DND-41 (cell line): ENCODE results near the gene MRPS18A.

Source experiments
- ATAC-seq: fragments of 200-7000 bp; cut with Tn5 transposase; 3 replicates; pipeline ENCODE4 v1.9.1; 2021; ENCODE audit warnings: low read depth; ENCODE audit not compliant: insufficient read depth
- DNase-seq: peaks from one replicate; pipeline ENCODE4 v3.0.0-alpha.2; 2020
- H2AFZ ChIP-seq: 2 replicates; pipeline ENCODE4 v1.6.0; 2012; ENCODE audit warnings: low read depth, low read length
- H3K27ac ChIP-seq: 2 replicates; pipeline ENCODE4 v1.5.1; 2012; ENCODE audit warnings: low read length, inconsistent platforms
- H3K27me3 ChIP-seq: fragments of 200-600 bp; sonication (generic); 2 replicates; pipeline ENCODE4 v1.6.0; 2012; ENCODE audit warnings: low read length, mild to moderate bottlenecking, inconsistent platforms; ENCODE audit not compliant: insufficient read depth, poor library complexity
- H3K36me3 ChIP-seq: 2 replicates; pipeline ENCODE4 v1.5.1; 2012; ENCODE audit warnings: low read length, inconsistent platforms; ENCODE audit not compliant: insufficient read depth
- H3K4me1 ChIP-seq: 2 replicates; pipeline ENCODE4 v1.5.1; 2012; ENCODE audit warnings: mild to moderate bottlenecking, low read length; ENCODE audit not compliant: insufficient read depth
- H3K4me2 ChIP-seq: 2 replicates; pipeline ENCODE4 v1.6.0; 2012; ENCODE audit warnings: mild to moderate bottlenecking, moderate library complexity, low read length, inconsistent platforms; ENCODE audit not compliant: insufficient read depth
- H3K4me3 ChIP-seq, 2 experiments: fragments of 200-600 bp in 1 of 2; shearing (Covaris generic) in 1 of 2; 2 replicates each; pipeline ENCODE4 v1.5.1; 2012 to 2016; ENCODE audit warnings: inconsistent platforms in 2 of 2, low read length in 2 of 2, mild to moderate bottlenecking in 2 of 2, low read depth in 1 of 2, moderate library complexity in 1 of 2
- H3K79me2 ChIP-seq: 2 replicates; pipeline ENCODE4 v1.6.0; 2012; ENCODE audit warnings: low read length, inconsistent platforms; ENCODE audit not compliant: insufficient read depth
- H3K9ac ChIP-seq: 2 replicates; pipeline ENCODE4 v1.6.0; 2012; ENCODE audit warnings: low read depth, mild to moderate bottlenecking, inconsistent platforms, low read length, moderate library complexity
- H3K9me3 ChIP-seq: 2 replicates; pipeline ENCODE4 v1.5.1; 2012; ENCODE audit warnings: low read length, moderate library complexity, mild to moderate bottlenecking, inconsistent platforms; ENCODE audit not compliant: insufficient read depth, severe bottlenecking
- H4K20me1 ChIP-seq: 2 replicates; pipeline ENCODE4 v1.6.0; 2012; ENCODE audit warnings: low read length; ENCODE audit not compliant: insufficient read depth
- EZH2 ChIP-seq: IDR thresholded peaks from 3 replicates; pipeline ENCODE4 v1.6.1; 2012; ENCODE audit warnings: borderline replicate concordance, low read depth, mild to moderate bottlenecking, moderate library complexity, low read length, inconsistent platforms; ENCODE audit not compliant: severe bottlenecking
- TF ChIP-seq, protein P1 (sequence below): IDR thresholded peaks from 2 replicates; pipeline ENCODE4 v1.5.1; 2012; ENCODE audit warnings: borderline replicate concordance, low read length, moderate library complexity, mild to moderate bottlenecking; ENCODE audit not compliant: poor library complexity, severe bottlenecking; ENCODE audit errors: extremely low read depth

MRPS18A gene

DNA sequence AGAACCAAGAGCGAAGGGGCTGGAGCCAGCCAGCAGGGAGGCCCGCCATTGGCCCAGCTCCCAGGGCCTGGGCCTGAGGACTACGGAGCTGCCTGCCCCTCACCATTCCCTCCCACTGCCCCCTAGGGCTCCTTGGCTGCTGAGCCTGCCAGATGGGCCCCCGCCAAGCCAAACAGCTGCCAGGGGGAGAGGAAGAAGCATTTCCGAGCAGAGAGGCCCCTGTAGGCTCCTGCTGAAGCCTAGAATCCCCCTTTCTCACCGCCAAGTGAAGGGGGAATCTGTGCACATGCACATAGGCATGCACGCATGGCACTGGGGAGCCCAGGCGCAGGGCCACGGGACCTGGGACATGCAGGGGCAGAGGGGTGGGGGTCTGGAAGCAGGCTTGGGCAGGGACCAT, 28.5 kb upstream of the MRPS18A start:
- no peak for DNase-seq

DNA sequence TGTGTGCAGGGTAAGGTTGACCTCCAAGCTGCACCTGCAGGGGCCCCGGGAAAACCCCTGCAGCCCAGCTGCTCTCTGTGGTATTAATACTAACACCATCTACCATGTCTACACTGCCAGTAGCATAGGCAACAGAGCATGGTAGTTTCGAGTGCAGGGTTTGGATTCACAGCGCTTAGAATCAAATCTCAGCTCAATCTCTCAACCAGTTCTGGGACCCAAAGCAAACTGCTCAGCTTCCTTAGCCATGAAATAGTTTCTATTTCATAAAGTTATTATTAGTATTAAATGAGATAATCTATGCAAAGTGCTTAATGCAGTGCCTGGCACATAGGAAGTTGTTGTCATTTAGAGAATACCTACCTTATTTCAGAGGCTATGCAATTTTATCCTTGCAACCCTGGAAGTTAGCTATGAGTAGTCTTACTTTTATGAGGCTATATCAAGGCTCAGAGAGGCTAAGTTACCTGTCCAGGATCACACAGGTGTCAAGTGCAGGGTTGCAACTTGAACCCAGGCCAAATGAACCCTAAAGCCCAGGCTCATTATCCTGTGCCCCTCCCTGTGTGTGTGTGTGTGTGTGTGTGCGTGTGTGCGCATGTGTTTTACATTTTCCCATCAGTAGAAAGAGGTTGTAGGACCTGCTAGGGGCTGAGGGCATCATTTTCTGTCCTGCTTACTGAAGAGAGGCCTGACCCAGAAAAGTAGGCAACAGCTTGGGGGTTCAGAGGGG, 27.6 kb upstream of the MRPS18A start:
- H3K36me3 ChIP-seq: no peaks in the 10 kb centered on the region
- no peak overlapping the region for H2AFZ ChIP-seq
- H3K27ac ChIP-seq: no peak overlapping the region
- H3K9ac ChIP-seq: no peak overlapping the region
- no peak overlapping the region for H3K4me3 ChIP-seq
- no peaks in the 10 kb centered on the region for H3K9me3 ChIP-seq
- no peak for TF ChIP-seq EZH2
- TF ChIP-seq, protein P1, sequence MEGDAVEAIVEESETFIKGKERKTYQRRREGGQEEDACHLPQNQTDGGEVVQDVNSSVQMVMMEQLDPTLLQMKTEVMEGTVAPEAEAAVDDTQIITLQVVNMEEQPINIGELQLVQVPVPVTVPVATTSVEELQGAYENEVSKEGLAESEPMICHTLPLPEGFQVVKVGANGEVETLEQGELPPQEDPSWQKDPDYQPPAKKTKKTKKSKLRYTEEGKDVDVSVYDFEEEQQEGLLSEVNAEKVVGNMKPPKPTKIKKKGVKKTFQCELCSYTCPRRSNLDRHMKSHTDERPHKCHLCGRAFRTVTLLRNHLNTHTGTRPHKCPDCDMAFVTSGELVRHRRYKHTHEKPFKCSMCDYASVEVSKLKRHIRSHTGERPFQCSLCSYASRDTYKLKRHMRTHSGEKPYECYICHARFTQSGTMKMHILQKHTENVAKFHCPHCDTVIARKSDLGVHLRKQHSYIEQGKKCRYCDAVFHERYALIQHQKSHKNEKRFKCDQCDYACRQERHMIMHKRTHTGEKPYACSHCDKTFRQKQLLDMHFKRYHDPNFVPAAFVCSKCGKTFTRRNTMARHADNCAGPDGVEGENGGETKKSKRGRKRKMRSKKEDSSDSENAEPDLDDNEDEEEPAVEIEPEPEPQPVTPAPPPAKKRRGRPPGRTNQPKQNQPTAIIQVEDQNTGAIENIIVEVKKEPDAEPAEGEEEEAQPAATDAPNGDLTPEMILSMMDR: no peak
- H4K20me1 ChIP-seq: peaks cover 22% of the 10 kb centered on the region; the same call in 1 of the 2 replicates
- peaks cover 17% of the 10 kb centered on the region for H3K27me3 ChIP-seq
- ATAC-seq: peak; percentile 27; the same call in 1 of the 3 replicates
- no peak overlapping the region for H3K4me2 ChIP-seq
- no peak for DNase-seq
- no peaks in the 10 kb centered on the region for H3K79me2 ChIP-seq
- H3K4me1 ChIP-seq: no peaks in the 10 kb centered on the region

More for the DNA sequence above, 28.5 kb upstream of the MRPS18A start:
- Histone ChIP-seq H3K36me3 (no peaks in the 10 kb centered on the region), H3K9ac (no peak overlapping the region), H3K27ac (no peak overlapping the region), H4K20me1 (peaks cover 22% of the 10 kb centered on the region; the same call in 1 of the 2 replicates), H3K4me3 (no peak overlapping the region), H2AFZ (no peak overlapping the region), H3K9me3 (no peaks in the 10 kb centered on the region), H3K4me1 (no peaks in the 10 kb centered on the region), H3K4me2 (no peak overlapping the region), H3K79me2 (no peaks in the 10 kb centered on the region), H3K27me3 (peaks cover 17% of the 10 kb centered on the region)
- TF ChIP-seq, protein P1: no peak
- no peak for TF ChIP-seq EZH2
- no peak for ATAC-seq

DNA sequence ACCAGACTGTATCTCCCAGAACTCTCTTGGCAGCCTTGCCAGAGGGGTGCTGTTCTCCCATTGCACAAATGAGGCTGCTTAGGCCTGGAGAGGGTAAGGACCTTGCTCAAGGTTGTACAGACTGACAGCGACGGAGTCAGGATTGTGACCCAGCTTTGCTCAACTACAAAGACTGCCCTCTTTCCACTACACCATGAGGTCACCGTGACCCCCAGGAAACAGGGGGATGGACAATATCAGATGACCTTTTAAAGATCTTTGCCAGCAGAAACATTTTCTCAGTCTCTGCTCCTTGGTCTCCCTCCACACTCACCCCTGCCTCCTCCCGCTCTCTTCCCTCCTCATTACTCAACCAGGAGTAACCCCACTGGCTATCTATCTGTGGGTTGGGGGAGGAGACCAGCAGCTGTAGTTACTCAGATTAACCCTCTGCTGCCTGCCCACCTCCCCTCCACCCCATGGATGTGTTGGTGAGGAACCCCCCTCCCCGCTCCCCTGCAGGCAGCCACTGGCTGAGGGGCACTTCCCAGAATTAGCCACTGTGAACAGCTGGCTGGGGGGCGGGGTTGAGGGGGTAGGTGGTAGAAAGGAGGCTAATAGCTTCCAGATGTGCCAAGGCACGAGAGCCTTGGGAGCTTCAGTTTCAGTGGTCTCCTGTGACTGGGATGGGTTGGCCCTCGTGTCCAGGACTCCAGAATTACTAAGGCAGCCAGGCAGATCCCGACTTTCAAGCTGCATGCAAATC, 26.9 kb upstream of the MRPS18A start:
- H3K4me1 ChIP-seq: no peaks in the 10 kb centered on the region
- no peaks in the 10 kb centered on the region for H3K9me3 ChIP-seq
- H3K79me2 ChIP-seq: no peaks in the 10 kb centered on the region
- H3K36me3 ChIP-seq: no peaks in the 10 kb centered on the region
- no peak overlapping the region for H2AFZ ChIP-seq
- ATAC-seq: peak; percentile 35; the same call in 2 of the 3 replicates
- H3K4me3 ChIP-seq: no peak overlapping the region
- no peak overlapping the region for H3K27ac ChIP-seq
- no peak overlapping the region for H3K4me2 ChIP-seq
- TF ChIP-seq, protein P1: no peak
- no peak for TF ChIP-seq EZH2
- peak; percentile 42 for DNase-seq
- no peak overlapping the region for H3K9ac ChIP-seq
- peaks cover 18% of the 10 kb centered on the region; the same call in 1 of the 2 replicates for H4K20me1 ChIP-seq
- H3K27me3 ChIP-seq: peaks cover 12% of the 10 kb centered on the region
